ENCODE measurements around the gene SLC25A12. TPM values are rescaled to one million over a fixed set of nuclear protein-coding genes. Genes with fewer than 3 reads are reported as not detected.
"Not testable (repeated sequence)": the region's sequence is repeated elsewhere in the genome, so short reads cannot be mapped to it uniquely, and the experiment has no call there.

SLC25A12 gene
- total RNA-seq, 2 donors from 2014 or later, result 23.0 to 33.2 TPM

DNA sequence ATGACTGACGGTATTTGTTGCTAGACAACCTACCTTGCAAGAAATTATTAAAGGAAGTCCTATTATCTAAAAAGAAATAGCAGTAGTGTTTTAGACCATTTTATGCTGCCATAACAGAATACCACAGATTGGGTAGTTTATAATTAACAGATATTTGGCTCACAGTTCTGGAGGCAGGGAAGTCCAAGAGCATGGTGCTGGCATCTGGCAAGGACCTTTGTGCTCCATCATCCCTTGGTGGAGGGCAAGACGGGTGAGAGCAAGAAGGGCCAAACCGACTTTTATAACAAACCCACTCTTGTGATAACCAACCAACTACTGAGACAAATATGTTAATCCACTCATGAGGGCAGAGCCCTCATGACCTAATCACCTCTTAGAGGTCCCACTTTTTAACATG, 115.5 kb downstream of the SLC25A12 start:
- H3K27ac Mint-ChIP-seq, result no peak overlapping the region

DNA sequence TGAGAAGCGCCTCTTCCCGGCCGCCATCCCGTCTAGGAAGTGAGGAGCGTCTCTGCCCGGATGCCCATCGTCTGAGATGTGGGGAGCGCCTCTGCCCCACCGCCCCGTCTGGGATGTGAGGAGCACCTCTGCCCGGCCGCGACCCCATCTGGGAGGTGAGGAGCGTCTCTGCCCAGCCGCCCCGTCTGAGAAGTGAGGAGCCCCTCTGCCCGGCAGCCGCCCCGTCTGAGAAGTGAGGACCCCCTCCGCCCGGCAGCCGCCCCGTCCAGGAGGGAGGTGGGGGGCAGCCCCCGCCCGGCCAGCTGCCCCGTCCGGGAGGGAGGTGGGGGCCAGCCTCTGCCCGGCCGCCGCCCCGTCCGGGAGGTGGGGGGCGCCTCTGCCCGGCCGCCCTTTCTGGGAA, 119.5 kb downstream of the SLC25A12 start:
- H3K27ac Mint-ChIP-seq; H3K4me1 Mint-ChIP-seq (ENCODE audit: low read depth in 2 of 2); H3K27me3 Mint-ChIP-seq; ATAC-seq; DNase-seq (ENCODE audit: low spot score); H3K9me3 Mint-ChIP-seq; H3K4me3 Mint-ChIP-seq: not testable (repeated sequence)
- peaks cover 15% of the 10 kb centered on the region for H3K36me3 Mint-ChIP-seq

More for the DNA sequence above, 115.5 kb downstream of the SLC25A12 start:
- Mint-ChIP-seq H3K36me3 (peaks cover 8% of the 10 kb centered on the region), H3K27me3 (no peaks in the 10 kb centered on the region), H3K9me3 (peaks cover 3% of the 10 kb centered on the region), H3K4me3 (no peak overlapping the region), H3K4me1 (ENCODE audit: low read depth in 2 of 2) (no peaks in the 10 kb centered on the region)
- ATAC-seq (no peak), DNase-seq (ENCODE audit: low spot score) (no peak)

DNA sequence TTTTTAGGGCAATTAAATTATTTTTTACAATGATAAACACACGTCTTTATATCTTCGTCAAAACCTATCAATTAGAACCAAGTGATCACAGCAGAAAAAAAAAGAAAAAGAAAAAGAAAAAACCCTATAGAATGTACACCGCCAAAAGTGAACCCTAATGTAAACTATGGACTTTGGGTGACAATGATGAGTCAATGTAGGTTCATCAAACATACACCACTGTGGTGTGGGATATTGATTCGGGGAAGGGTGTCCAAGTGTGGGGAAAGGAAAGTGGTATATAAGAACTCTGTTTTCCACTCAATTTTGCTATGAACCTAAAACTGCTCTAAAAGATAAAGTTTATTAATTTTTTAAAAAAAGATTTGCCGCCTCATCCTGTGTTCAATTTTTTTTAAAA, 121.7 kb downstream of the SLC25A12 start:
- no peaks in the 10 kb centered on the region for H3K4me1 Mint-ChIP-seq (ENCODE audit: low read depth in 2 of 2)
- H3K27ac Mint-ChIP-seq, result no peak overlapping the region
- no peak for ATAC-seq
- H3K4me3 Mint-ChIP-seq, result no peak overlapping the region
- H3K9me3 Mint-ChIP-seq, result peaks cover 6% of the 10 kb centered on the region
- DNase-seq (ENCODE audit: low spot score), result no peak
- H3K36me3 Mint-ChIP-seq, result peaks cover 7% of the 10 kb centered on the region
- H3K27me3 Mint-ChIP-seq, result no peaks in the 10 kb centered on the region

DNA sequence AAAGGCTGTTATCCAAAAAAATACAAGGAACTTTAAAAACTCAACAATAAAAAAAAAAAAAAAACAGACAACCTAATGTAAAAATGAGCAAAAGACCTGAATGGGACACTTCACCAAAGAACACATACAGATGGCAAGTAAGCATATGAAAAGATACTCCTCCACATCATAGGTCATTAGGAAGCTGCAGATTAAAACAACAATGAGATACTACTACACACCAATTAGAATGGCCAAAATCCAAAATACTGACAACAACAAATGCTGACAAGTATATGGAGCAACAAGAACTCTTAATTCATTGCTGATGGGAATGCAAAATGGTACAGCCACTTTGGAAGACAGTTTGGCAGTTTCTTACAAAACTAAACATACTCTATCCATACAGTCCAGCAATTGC, 122.6 kb downstream of the SLC25A12 start:
- no peaks in the 10 kb centered on the region for H3K4me1 Mint-ChIP-seq (ENCODE audit: low read depth in 2 of 2)
- no peaks in the 10 kb centered on the region for H3K27me3 Mint-ChIP-seq
- DNase-seq (ENCODE audit: low spot score), result no peak
- H3K36me3 Mint-ChIP-seq, result peaks cover 7% of the 10 kb centered on the region
- no peak overlapping the region for H3K4me3 Mint-ChIP-seq
- H3K27ac Mint-ChIP-seq, result no peak overlapping the region
- peaks cover 6% of the 10 kb centered on the region for H3K9me3 Mint-ChIP-seq
- no peak for ATAC-seq

DNA sequence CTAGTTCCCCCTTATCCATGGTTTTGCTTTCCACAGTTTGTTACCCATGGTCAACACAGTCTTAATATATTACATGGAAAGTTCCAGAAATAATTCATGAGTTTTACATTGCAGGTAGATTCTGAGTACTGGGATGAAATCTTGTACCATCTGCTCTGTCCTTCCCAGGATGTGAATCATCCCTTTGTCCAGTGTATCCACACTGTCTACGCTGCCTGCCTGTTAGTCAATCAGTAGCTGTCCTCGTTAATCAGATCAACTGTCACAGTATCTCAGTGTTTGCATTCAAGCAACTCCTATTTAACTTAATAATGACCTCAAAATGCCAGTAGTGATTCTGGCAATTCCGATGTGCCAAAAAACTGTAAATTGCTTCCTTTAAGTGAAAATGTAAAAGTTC, 130.4 kb downstream of the SLC25A12 start:
- ATAC-seq (no peak), DNase-seq (ENCODE audit: low spot score) (no peak)
- no peaks in the 10 kb centered on the region for H3K27me3 Mint-ChIP-seq
- H3K4me1 Mint-ChIP-seq (ENCODE audit: low read depth in 2 of 2), result no peaks in the 10 kb centered on the region
- H3K27ac Mint-ChIP-seq, result no peak overlapping the region
- H3K9me3 Mint-ChIP-seq, result no peaks in the 10 kb centered on the region
- no peak overlapping the region for H3K4me3 Mint-ChIP-seq
- peaks cover 16% of the 10 kb centered on the region for H3K36me3 Mint-ChIP-seq

DNA sequence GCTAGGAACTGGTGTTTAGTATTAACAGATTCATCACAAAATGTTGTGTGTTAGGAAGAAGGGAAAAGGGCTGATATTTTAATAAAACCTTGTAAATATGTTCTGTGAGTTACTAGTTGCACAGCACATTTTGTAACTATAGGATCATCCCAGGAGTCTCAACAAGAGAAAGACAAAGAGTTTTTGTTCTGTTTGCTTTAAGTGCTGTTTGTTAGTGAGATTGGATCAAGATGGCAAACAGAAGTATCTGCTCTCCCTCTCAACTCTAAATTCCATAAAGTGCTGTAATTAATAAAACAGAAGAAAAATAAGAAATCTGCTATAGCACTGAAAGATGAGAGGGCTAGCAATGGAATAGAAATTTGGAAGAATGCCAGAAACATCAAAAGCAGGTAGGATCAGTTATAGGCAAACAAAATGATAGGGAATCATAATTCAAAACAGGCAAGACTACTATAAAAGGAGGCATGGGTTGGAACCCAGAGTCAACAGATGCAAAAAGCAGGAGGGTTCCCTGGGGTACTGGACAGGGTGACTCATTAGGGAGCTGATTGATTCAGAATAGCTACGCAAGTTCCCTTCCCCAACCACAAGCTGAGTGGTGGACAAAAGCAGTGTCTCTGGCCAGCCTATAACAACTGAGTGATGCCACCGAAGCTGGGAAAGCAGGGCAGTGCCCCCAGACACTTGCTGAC, 131.0 kb downstream of the SLC25A12 start:
- DNase-seq (ENCODE audit: low spot score) (no peak), ATAC-seq (no peak)
- no peaks in the 10 kb centered on the region for H3K27me3 Mint-ChIP-seq
- H3K27ac Mint-ChIP-seq, result no peak overlapping the region
- no peak overlapping the region for H3K4me3 Mint-ChIP-seq
- H3K9me3 Mint-ChIP-seq, result peaks cover 5% of the 10 kb centered on the region
- peaks cover 21% of the 10 kb centered on the region for H3K36me3 Mint-ChIP-seq
- H3K4me1 Mint-ChIP-seq (ENCODE audit: low read depth in 2 of 2), result peaks cover 0 to 5% of the 10 kb centered on the region in 2 donors

DNA sequence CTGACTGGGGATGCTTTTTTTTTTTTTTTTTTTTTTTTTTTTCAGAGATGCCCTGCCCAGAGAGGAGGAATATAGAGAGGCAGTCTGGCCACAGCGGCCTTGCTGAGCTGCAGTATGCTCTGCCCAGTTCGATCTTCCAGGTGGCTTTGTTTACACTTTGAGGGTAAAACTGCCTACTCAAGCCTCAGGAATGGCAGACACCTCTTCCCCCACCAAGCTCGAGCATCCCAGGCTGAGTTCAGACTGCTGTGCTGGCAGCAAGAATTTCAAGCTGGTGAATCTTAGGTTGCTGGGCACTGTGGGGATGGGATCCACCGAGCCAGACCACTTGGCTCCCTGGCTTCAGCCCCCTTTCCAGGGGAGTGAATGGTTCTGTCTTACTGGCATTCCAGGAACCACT, 132.9 kb downstream of the SLC25A12 start:
- not testable (repeated sequence) for DNase-seq (ENCODE audit: low spot score); H3K9me3 Mint-ChIP-seq; H3K4me1 Mint-ChIP-seq (ENCODE audit: low read depth in 2 of 2); H3K27me3 Mint-ChIP-seq; H3K27ac Mint-ChIP-seq; H3K4me3 Mint-ChIP-seq; ATAC-seq
- peaks cover 35% of the 10 kb centered on the region for H3K36me3 Mint-ChIP-seq

DNA sequence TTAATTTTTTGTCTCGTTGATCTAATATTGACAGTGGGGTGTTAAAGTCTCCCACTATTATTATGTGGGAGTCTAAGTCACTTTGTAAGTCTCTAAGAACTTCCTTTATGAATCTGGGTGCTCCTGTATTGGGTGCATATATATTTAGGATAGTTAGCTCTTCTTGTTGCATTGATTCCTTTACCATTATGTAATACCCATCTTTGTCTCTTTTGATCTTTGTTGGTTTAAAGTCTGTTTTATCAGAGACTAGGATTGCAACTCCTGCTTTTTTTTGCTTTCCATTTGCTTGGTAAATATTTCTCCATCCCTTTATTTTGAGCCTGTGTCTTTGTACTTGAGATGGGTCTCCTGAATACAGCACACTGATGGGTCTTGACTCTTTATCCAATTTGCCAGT, 135.3 kb downstream of the SLC25A12 start:
- H3K4me3 Mint-ChIP-seq, result not testable (repeated sequence)

DNA sequence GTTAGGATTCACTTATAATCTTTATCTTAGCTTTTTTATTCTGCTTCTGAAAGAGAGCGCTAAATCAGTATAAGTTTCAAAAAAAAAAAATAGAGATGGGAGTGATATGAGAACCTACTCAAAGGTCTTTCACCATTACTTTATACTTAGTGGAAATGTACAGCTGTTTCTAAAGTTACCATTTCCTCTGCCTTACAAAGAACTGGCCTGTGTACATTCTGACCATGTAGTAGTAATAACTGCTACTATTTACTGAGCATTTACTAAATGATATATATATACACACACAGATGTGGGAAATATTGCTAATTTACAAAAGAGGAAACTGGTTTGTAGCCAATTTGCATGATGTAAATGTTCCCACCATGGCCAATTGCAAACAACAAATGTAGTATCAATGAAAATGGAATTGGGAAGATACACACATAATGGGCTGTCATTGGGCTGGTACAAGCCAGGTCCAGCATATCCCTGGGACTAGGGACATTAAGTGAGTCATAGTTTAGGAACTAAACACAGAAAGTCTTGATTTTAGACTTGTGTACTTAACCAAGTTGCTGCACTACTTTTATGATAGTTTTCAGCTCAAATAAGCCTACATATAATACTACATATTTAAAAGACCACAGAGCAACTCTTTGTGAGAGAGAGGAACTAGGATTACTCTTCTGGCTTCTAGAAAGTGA, 139.6 kb downstream of the SLC25A12 start:
- DNase-seq (ENCODE audit: low spot score) (no peak), ATAC-seq (no peak)
- Mint-ChIP-seq H3K9me3 (peaks cover 6% of the 10 kb centered on the region), H3K36me3 (peaks cover 27% of the 10 kb centered on the region), H3K27ac (no peak overlapping the region), H3K27me3 (no peaks in the 10 kb centered on the region), H3K4me3 (no peak overlapping the region), H3K4me1 (ENCODE audit: low read depth in 2 of 2) (peaks cover 0 to 6% of the 10 kb centered on the region in 2 donors)

More for the DNA sequence above, 135.3 kb downstream of the SLC25A12 start:
- not testable (repeated sequence) for DNase-seq (ENCODE audit: low spot score); H3K27me3 Mint-ChIP-seq; ATAC-seq; H3K27ac Mint-ChIP-seq; H3K4me1 Mint-ChIP-seq (ENCODE audit: low read depth in 2 of 2); H3K9me3 Mint-ChIP-seq
- peaks cover 41% of the 10 kb centered on the region for H3K36me3 Mint-ChIP-seq

DNA sequence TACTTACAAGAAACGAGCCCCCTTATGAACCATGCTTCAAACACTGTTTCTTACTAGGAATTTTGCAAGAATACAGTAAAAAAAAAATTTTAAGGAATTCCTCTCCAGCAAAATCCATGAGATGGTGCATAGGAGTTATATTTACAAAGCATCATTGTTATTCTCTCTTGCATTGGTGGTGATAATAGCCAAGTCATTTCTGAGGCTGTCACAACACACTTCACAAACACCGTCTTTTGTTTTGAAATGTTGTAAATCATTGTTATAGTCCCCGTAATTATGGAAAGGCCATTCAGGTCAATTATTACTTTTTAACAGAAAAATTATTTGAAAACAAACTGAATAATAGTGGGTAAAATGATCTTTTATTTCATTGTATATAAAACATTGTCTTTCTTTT, 146.7 kb downstream of the SLC25A12 start:
- Mint-ChIP-seq H3K27ac (no peak overlapping the region), H3K27me3 (no peaks in the 10 kb centered on the region), H3K9me3 (no peaks in the 10 kb centered on the region), H3K4me3 (no peak overlapping the region), H3K36me3 (peaks cover 13% of the 10 kb centered on the region), H3K4me1 (ENCODE audit: low read depth in 2 of 2) (peaks cover 0 to 3% of the 10 kb centered on the region in 2 donors)
- no peak for DNase-seq (ENCODE audit: low spot score)
- ATAC-seq, result no peak

DNA sequence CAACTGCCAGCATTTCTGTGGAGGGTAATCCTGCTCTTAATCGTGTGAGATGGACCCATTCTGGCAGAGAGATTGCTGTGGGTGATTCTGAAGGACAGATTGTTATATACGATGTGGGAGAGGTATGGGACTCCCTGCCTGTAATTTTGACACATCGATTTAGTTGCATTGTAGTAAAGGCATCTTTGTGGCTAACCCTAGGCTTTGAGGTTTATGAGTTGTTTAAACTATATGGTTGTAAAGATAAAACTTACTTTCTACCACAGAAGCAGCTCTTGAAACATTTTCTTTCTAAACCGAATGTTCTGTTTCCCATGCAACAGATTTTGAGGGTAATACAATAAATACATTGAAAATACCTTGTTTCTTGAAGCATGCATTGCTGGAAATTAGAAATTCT, 148.2 kb downstream of the SLC25A12 start:
- Mint-ChIP-seq H3K4me3 (no peak overlapping the region), H3K4me1 (ENCODE audit: low read depth in 2 of 2) (peaks cover 3 to 5% of the 10 kb centered on the region in 2 donors), H3K27ac (no peak overlapping the region), H3K36me3 (peaks cover 16% of the 10 kb centered on the region), H3K27me3 (no peaks in the 10 kb centered on the region), H3K9me3 (no peaks in the 10 kb centered on the region)
- ATAC-seq (no peak), DNase-seq (ENCODE audit: low spot score) (no peak)

DNA sequence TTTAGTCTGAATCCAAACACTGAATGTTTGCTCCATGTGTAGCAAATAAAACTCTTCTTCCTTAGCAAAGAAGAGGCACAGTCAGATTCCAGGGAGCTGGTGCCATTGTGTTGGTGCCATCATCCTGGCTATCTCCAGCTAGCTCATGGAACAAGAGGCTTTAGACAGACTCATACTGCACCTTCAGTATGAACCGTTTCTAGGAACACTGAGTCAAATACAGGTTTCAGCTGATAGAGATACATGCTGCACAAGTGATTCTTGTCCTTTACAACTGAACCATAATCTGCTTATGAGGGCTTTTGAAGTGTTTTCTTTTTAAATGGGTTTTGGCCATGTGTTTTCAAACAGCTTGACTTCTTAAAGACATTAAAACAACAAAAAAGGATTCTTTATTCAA, 148.9 kb downstream of the SLC25A12 start:
- Mint-ChIP-seq H3K4me1 (ENCODE audit: low read depth in 2 of 2) (peaks cover 5% of the 10 kb centered on the region in 2 donors), H3K4me3 (no peak overlapping the region), H3K9me3 (no peaks in the 10 kb centered on the region), H3K27ac (no peak overlapping the region), H3K27me3 (no peaks in the 10 kb centered on the region), H3K36me3 (peaks cover 23% of the 10 kb centered on the region)
- no peak for ATAC-seq
- no peak for DNase-seq (ENCODE audit: low spot score)

DNA sequence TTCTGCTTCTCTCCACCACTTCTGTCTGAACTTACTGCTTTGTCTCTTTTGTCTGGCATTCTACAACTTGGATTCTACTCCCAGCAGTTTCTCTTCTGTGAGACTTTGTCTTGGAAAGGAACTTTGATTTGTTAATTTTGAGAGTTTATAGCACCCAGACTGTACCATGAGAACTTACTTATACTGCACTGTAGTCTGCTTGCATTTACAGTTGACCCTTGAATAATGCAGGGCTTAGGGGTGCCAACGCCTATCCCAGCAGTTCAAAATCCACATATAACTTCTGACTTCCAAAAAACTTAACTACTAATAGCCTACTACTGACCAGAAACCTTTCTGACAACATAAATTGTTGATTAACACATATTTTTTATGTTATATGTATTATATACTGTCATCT, 151.3 kb downstream of the SLC25A12 start:
- Mint-ChIP-seq H3K9me3 (no peaks in the 10 kb centered on the region), H3K27ac (no peak overlapping the region), H3K4me3 (no peak overlapping the region), H3K36me3 (peaks cover 21% of the 10 kb centered on the region), H3K27me3 (no peaks in the 10 kb centered on the region), H3K4me1 (ENCODE audit: low read depth in 2 of 2) (peaks cover 5% of the 10 kb centered on the region in 2 donors)
- DNase-seq (ENCODE audit: low spot score) (no peak), ATAC-seq (no peak)

DNA sequence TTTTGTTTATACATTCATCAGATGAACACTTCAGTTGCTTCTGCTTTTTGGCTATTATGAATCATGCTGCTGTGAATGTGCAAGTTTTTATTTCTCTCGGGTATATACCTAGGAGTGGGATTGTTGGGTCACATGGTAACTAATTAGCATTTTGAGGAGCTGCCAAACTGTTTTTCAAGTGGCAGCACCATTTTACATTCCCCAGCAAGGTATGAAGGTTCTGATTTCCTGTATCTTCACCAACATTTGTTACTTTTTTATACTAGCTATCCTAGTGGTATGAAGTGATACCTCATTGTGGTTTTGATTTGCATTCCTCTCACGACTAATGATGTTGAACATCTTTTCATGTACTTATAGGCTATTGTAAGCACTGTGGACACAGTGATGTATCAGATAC, 152.9 kb downstream of the SLC25A12 start:
- Mint-ChIP-seq H3K4me1 (ENCODE audit: low read depth in 2 of 2) (peaks cover 5% of the 10 kb centered on the region in 2 donors), H3K4me3 (no peak overlapping the region), H3K27me3 (no peaks in the 10 kb centered on the region), H3K36me3 (peaks cover 21% of the 10 kb centered on the region), H3K9me3 (no peaks in the 10 kb centered on the region), H3K27ac (no peak overlapping the region)
- ATAC-seq (no peak), DNase-seq (ENCODE audit: low spot score) (no peak)
